Neutrophil (primary cell): ENCODE results near the gene BRICD5.

Source experiments
- H3K27ac ChIP-seq: fragments of 200-600 bp; sonication (generic); 2 replicates; pipeline ENCODE4 v1.5.1; 2016; ENCODE audit warnings: mild to moderate bottlenecking, moderate library complexity
- H3K27me3 ChIP-seq: fragments of 200-600 bp; sonication (generic); 2 replicates; pipeline ENCODE4 v1.6.0; 2016; ENCODE audit warnings: mild to moderate bottlenecking
- H3K36me3 ChIP-seq: fragments of 200-600 bp; sonication (generic); 2 replicates; pipeline ENCODE4 v1.5.1; 2017
- H3K4me1 ChIP-seq, 2 experiments: fragments of 200-600 bp in 1 of 2; sonication (generic) in 1 of 2; 1 replicate in 1 of 2; 2 replicates in 1 of 2; pipeline versions ENCODE4 v1.5.1 to v1.6.1; 2013 to 2016; ENCODE audit warnings: low read depth in 1 of 2, low read length in 1 of 2, mild to moderate bottlenecking in 1 of 2, moderate library complexity in 1 of 2; ENCODE audit not compliant: control insufficient read depth in 1 of 2, insufficient read depth in 1 of 2
- H3K4me3 ChIP-seq, 2 experiments: fragments of 200-600 bp in 1 of 2; sonication (generic) in 1 of 2; 1 replicate in 1 of 2; 2 replicates in 1 of 2; pipeline ENCODE4 v1.5.1; 2013 to 2016; ENCODE audit warnings: low read depth in 1 of 2, low read length in 1 of 2, mild to moderate bottlenecking in 1 of 2, moderate library complexity in 1 of 2
- H3K9me3 ChIP-seq: fragments of 200-600 bp; sonication (generic); 2 replicates; pipeline ENCODE4 v1.5.1; 2016
- CTCF ChIP-seq: fragments of 200-600 bp; sonication (generic); IDR thresholded peaks from 2 replicates; pipeline ENCODE4 v1.5.1; 2016; ENCODE audit warnings: antibody characterized with exemption

Gene BRICD5

GRCh38 chr16:2231016-2231931 is 20.6 kb upstream of the BRICD5 start:
- Histone ChIP-seq H3K4me1 (no peaks in the 10 kb centered on the region), H3K27me3 (peaks cover 16% of the 10 kb centered on the region), H3K27ac (no peak overlapping the region), H3K36me3 (peaks cover 91% of the 10 kb centered on the region), H3K4me3 (no peak overlapping the region), H3K9me3 (no peaks in the 10 kb centered on the region)
- TF ChIP-seq CTCF, result no peak

DNA sequence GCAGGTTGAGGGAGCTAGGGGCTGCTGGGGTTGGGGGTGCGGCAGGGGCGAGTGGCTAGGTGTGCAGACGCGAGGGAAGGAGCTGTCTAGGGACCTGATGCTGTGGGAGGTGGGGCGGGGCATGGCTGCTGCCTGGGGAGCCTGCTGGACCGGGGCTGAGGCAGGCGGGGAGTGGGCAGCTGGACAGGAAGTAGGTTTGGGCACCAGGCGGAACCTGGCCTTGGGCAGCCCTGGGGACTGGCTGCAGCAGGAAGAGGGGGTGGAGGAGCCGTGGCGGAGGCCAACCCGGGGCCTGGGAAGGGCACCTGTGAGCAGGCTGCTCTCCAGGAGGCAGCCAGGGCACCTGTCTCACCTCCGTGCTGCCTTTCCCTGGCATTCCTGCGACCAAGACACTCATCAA is 19.7 kb upstream of the BRICD5 start:
- Histone ChIP-seq H3K36me3 (peaks cover 84% of the 10 kb centered on the region), H3K4me1 (no peaks in the 10 kb centered on the region), H3K27ac (no peak overlapping the region)

GRCh38 chr16:2229632-2230250 is 19.1 kb upstream of the BRICD5 start:
- Histone ChIP-seq H3K4me1 (peaks cover under 1 to 2% of the 10 kb centered on the region in 2 experiments), H3K27me3 (peaks cover under 1% of the 10 kb centered on the region), H3K36me3 (peaks cover 77% of the 10 kb centered on the region), H3K4me3 (no peak overlapping the region), H3K9me3 (no peaks in the 10 kb centered on the region), H3K27ac (no peak overlapping the region)
- TF ChIP-seq CTCF, result no peak

More for the DNA sequence above, 19.7 kb upstream of the BRICD5 start:
- peaks cover 7% of the 10 kb centered on the region for H3K27me3 ChIP-seq
- TF ChIP-seq CTCF, result no peak
- no peaks in the 10 kb centered on the region for H3K9me3 ChIP-seq
- H3K4me3 ChIP-seq, result no peak overlapping the region

- no peaks in the 10 kb centered on the region for H3K9me3 ChIP-seq
- no peak overlapping the region for H3K4me3 ChIP-seq
- peaks cover 71% of the 10 kb centered on the region for H3K36me3 ChIP-seq
- H3K27ac ChIP-seq, result no peak overlapping the region
- no peaks in the 10 kb centered on the region for H3K27me3 ChIP-seq
- no peak for TF ChIP-seq CTCF
- peaks cover 7 to 8% of the 10 kb centered on the region in 2 experiments for H3K4me1 ChIP-seq
These were observed 18.4 kb upstream of the BRICD5 start for GRCh38 chr16:2229091-2229490.

GRCh38 chr16:2228161-2228824 is 17.6 kb upstream of the BRICD5 start:
- no peak overlapping the region for H3K27ac ChIP-seq
- H3K27me3 ChIP-seq, result no peaks in the 10 kb centered on the region
- H3K4me1 ChIP-seq, result peaks cover 12 to 14% of the 10 kb centered on the region in 2 experiments
- peaks cover 63% of the 10 kb centered on the region for H3K36me3 ChIP-seq
- no peak overlapping the region for H3K4me3 ChIP-seq
- no peaks in the 10 kb centered on the region for H3K9me3 ChIP-seq
- no peak for TF ChIP-seq CTCF
